HEK293 (cell line): ENCODE measurements around the gene DNAH1.

ENCODE experiments used
- CTCF ChIP-seq: fragments of 450-650 bp; formaldehyde crosslinking; IDR thresholded peaks from 2 replicates; pipeline ENCODE4 v1.5.1; 2016; ENCODE audit warnings: missing biosample characterization, missing genetic modification characterization
- GLIS1 ChIP-seq: fragments of 450-650 bp; formaldehyde crosslinking; IDR thresholded peaks from 2 replicates; pipeline ENCODE4 v1.5.1; 2016; ENCODE audit warnings: missing biosample characterization, missing genetic modification characterization
- KLF1 ChIP-seq: fragments of 450-650 bp; formaldehyde crosslinking; IDR thresholded peaks from 2 replicates; pipeline ENCODE4 v1.5.1; 2016; ENCODE audit warnings: missing biosample characterization, missing genetic modification characterization
- KLF10 ChIP-seq: fragments of 450-650 bp; IDR thresholded peaks from 2 replicates; pipeline ENCODE4 v1.5.1; 2018; ENCODE audit warnings: missing biosample characterization, mild to moderate bottlenecking, missing genetic modification characterization
- RBAK ChIP-seq: fragments of 450-650 bp; formaldehyde crosslinking; IDR thresholded peaks from 2 replicates; pipeline ENCODE4 v1.5.1; 2016; ENCODE audit warnings: missing biosample characterization, missing genetic modification characterization
- SALL2 ChIP-seq: fragments of 450-650 bp; formaldehyde crosslinking; IDR thresholded peaks from 2 replicates; pipeline ENCODE4 v1.5.0; 2017; ENCODE audit warnings: missing biosample characterization, mild to moderate bottlenecking, missing genetic modification characterization, borderline replicate concordance
- ZNF114 ChIP-seq: fragments of 450-650 bp; formaldehyde crosslinking; IDR thresholded peaks from 2 replicates; pipeline ENCODE4 v1.5.0; 2017; ENCODE audit warnings: missing biosample characterization, missing genetic modification characterization
- ZNF133 ChIP-seq: fragments of 450-650 bp; formaldehyde crosslinking; IDR thresholded peaks from 2 replicates; pipeline ENCODE4 v1.5.1; 2016; ENCODE audit warnings: missing biosample characterization, missing genetic modification characterization
- ZNF146 ChIP-seq: fragments of 450-650 bp; formaldehyde crosslinking; IDR thresholded peaks from 2 replicates; pipeline ENCODE4 v1.5.1; 2016; ENCODE audit warnings: missing biosample characterization, missing genetic modification characterization
- ZNF148 ChIP-seq: fragments of 450-650 bp; formaldehyde crosslinking; IDR thresholded peaks from 2 replicates; pipeline ENCODE4 v1.5.0; 2017; ENCODE audit warnings: missing biosample characterization, missing genetic modification characterization, borderline replicate concordance
- ZNF169 ChIP-seq: fragments of 450-650 bp; formaldehyde crosslinking; IDR thresholded peaks from 2 replicates; pipeline ENCODE4 v1.5.1; 2016; ENCODE audit warnings: missing biosample characterization, missing genetic modification characterization
- ZNF2 ChIP-seq: fragments of 450-650 bp; formaldehyde crosslinking; IDR thresholded peaks from 2 replicates; pipeline ENCODE4 v1.5.1; 2016; ENCODE audit warnings: missing biosample characterization, missing genetic modification characterization
- ZNF24 ChIP-seq: fragments of 450-650 bp; formaldehyde crosslinking; IDR thresholded peaks from 2 replicates; pipeline ENCODE4 v1.5.1; 2016; ENCODE audit warnings: missing biosample characterization, missing genetic modification characterization
- ZNF341 ChIP-seq: fragments of 450-650 bp; formaldehyde crosslinking; IDR thresholded peaks from 2 replicates; pipeline ENCODE4; 2016; ENCODE audit warnings: low read depth, missing biosample characterization, missing genetic modification characterization
- ZNF398 ChIP-seq: fragments of 450-650 bp; formaldehyde crosslinking; IDR thresholded peaks from 2 replicates; pipeline ENCODE4 v1.5.1; 2017; ENCODE audit warnings: missing biosample characterization, missing genetic modification characterization
- ZNF501 ChIP-seq: fragments of 450-650 bp; formaldehyde crosslinking; IDR thresholded peaks from 2 replicates; pipeline ENCODE4 v1.5.1; 2016; ENCODE audit warnings: missing biosample characterization, missing genetic modification characterization
- ZNF521 ChIP-seq: fragments of 450-650 bp; formaldehyde crosslinking; IDR thresholded peaks from 2 replicates; pipeline ENCODE4 v1.5.1; 2017; ENCODE audit warnings: missing biosample characterization, mild to moderate bottlenecking, missing genetic modification characterization
- ZNF654 ChIP-seq: fragments of 450-650 bp; formaldehyde crosslinking; IDR thresholded peaks from 2 replicates; pipeline ENCODE4 v1.5.1; 2016; ENCODE audit warnings: low read depth, missing biosample characterization, missing genetic modification characterization
- TF ChIP-seq, protein P1 (sequence below): fragments of 450-650 bp; formaldehyde crosslinking; IDR thresholded peaks from 2 replicates; pipeline ENCODE4 v1.5.1; 2016; ENCODE audit warnings: missing biosample characterization, missing genetic modification characterization, low read depth
- TF ChIP-seq, protein P2 (sequence below): fragments of 450-650 bp; formaldehyde crosslinking; IDR thresholded peaks from 2 replicates; pipeline ENCODE4 v1.5.1; 2016; ENCODE audit warnings: missing biosample characterization, missing genetic modification characterization, borderline replicate concordance
- TF ChIP-seq, protein P3 (sequence below): fragments of 450-650 bp; formaldehyde crosslinking; IDR thresholded peaks from 2 replicates; pipeline ENCODE4 v1.5.1; 2016; ENCODE audit warnings: missing biosample characterization, missing genetic modification characterization
- TF ChIP-seq, protein P4 (sequence below): fragments of 450-650 bp; formaldehyde crosslinking; IDR thresholded peaks from 2 replicates; pipeline ENCODE4 v1.5.1; 2017; ENCODE audit warnings: missing biosample characterization, missing genetic modification characterization

Gene DNAH1

DNA sequence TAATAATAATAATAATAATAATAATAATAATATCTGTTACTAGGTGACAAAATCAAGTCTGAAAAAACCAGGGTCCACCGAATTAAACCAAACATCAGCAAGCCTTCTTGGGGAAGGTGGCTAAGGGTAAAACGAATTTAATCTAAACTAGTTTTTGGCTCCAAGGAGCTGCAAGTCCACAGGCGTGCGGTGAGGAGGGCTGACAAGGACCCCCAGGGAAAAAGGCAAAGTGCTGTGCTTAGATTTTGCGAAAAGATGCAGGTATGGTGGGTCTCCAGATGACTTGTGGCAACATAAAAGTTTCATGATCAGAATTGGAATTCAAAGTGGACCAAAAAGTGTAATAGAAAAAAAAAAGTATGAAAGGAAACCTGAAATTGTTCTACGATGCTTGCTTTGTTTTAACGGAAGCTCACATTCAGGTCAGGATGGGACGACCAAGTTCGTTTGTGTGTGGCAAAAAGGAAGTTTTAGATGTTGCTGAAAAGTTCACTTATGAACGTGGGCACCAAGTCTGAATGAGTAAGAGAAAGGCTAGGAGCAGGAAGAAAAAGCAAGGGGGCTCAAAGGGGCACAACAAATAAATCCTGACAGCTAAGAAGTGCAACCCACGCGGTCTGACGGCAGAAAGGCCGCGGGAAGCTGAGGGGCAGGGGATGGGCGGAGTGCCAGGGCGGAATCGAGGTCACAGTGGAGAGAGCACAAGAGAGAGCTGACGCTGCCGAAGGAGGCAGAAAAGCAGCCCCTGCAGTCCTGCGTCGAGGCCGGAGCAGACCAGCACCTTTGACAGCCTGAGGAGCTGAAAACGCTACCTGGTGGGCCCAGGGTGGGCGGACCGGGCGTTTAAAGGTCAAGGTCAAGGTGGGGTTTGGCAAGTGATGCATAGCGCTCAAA is 38.8 kb upstream of the DNAH1 start (continued):
- TF ChIP-seq SALL2 (tag by site-specific recombination) (no peak), ZNF341 (tag by site-specific recombination) (no peak), KLF10 (tag by site-specific recombination) (no peak), ZNF133 (tag by site-specific recombination) (no peak), ZNF501 (0 out of 2 replicates have a peak, but pooled peaks have one; percentile 7), KLF1 (tag by site-specific recombination) (no peak), ZNF146 (no peak), RBAK (tag by site-specific recombination) (no peak), ZNF148 (no peak), CTCF (tag by site-specific recombination) (no peak), ZNF654 (tag by site-specific recombination) (no peak), GLIS1 (no peak), ZNF169 (tag by site-specific recombination) (no peak), ZNF24 (tag by site-specific recombination) (no peak), ZNF114 (tag by site-specific recombination) (no peak), ZNF398 (no peak), ZNF2 (tag by site-specific recombination) (no peak; the same call in 1 of the 2 replicates), ZNF521 (tag by site-specific recombination) (no peak)
- TF ChIP-seq, protein P1, sequence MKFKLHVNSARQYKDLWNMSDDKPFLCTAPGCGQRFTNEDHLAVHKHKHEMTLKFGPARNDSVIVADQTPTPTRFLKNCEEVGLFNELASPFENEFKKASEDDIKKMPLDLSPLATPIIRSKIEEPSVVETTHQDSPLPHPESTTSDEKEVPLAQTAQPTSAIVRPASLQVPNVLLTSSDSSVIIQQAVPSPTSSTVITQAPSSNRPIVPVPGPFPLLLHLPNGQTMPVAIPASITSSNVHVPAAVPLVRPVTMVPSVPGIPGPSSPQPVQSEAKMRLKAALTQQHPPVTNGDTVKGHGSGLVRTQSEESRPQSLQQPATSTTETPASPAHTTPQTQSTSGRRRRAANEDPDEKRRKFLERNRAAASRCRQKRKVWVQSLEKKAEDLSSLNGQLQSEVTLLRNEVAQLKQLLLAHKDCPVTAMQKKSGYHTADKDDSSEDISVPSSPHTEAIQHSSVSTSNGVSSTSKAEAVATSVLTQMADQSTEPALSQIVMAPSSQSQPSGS (tag by site-specific recombination), result no peak
- TF ChIP-seq, protein P2, sequence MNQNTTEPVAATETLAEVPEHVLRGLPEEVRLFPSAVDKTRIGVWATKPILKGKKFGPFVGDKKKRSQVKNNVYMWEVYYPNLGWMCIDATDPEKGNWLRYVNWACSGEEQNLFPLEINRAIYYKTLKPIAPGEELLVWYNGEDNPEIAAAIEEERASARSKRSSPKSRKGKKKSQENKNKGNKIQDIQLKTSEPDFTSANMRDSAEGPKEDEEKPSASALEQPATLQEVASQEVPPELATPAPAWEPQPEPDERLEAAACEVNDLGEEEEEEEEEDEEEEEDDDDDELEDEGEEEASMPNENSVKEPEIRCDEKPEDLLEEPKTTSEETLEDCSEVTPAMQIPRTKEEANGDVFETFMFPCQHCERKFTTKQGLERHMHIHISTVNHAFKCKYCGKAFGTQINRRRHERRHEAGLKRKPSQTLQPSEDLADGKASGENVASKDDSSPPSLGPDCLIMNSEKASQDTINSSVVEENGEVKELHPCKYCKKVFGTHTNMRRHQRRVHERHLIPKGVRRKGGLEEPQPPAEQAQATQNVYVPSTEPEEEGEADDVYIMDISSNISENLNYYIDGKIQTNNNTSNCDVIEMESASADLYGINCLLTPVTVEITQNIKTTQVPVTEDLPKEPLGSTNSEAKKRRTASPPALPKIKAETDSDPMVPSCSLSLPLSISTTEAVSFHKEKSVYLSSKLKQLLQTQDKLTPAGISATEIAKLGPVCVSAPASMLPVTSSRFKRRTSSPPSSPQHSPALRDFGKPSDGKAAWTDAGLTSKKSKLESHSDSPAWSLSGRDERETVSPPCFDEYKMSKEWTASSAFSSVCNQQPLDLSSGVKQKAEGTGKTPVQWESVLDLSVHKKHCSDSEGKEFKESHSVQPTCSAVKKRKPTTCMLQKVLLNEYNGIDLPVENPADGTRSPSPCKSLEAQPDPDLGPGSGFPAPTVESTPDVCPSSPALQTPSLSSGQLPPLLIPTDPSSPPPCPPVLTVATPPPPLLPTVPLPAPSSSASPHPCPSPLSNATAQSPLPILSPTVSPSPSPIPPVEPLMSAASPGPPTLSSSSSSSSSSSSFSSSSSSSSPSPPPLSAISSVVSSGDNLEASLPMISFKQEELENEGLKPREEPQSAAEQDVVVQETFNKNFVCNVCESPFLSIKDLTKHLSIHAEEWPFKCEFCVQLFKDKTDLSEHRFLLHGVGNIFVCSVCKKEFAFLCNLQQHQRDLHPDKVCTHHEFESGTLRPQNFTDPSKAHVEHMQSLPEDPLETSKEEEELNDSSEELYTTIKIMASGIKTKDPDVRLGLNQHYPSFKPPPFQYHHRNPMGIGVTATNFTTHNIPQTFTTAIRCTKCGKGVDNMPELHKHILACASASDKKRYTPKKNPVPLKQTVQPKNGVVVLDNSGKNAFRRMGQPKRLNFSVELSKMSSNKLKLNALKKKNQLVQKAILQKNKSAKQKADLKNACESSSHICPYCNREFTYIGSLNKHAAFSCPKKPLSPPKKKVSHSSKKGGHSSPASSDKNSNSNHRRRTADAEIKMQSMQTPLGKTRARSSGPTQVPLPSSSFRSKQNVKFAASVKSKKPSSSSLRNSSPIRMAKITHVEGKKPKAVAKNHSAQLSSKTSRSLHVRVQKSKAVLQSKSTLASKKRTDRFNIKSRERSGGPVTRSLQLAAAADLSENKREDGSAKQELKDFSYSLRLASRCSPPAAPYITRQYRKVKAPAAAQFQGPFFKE (tag by site-specific recombination), result no peak
- TF ChIP-seq, protein P3, sequence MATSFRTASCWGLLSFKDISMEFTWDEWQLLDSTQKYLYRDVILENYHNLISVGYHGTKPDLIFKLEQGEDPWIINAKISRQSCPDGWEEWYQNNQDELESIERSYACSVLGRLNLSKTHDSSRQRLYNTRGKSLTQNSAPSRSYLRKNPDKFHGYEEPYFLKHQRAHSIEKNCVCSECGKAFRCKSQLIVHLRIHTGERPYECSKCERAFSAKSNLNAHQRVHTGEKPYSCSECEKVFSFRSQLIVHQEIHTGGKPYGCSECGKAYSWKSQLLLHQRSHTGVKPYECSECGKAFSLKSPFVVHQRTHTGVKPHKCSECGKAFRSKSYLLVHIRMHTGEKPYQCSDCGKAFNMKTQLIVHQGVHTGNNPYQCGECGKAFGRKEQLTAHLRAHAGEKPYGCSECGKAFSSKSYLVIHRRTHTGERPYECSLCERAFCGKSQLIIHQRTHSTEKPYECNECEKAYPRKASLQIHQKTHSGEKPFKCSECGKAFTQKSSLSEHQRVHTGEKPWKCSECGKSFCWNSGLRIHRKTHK (tag by site-specific recombination), result no peak
- TF ChIP-seq, protein P4, sequence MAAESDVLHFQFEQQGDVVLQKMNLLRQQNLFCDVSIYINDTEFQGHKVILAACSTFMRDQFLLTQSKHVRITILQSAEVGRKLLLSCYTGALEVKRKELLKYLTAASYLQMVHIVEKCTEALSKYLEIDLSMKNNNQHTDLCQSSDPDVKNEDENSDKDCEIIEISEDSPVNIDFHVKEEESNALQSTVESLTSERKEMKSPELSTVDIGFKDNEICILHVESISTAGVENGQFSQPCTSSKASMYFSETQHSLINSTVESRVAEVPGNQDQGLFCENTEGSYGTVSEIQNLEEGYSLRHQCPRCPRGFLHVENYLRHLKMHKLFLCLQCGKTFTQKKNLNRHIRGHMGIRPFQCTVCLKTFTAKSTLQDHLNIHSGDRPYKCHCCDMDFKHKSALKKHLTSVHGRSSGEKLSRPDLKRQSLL, result no peak
